AG09309 (cell line): ENCODE measurements around the gene TMEM145.
"Not testable (repeated sequence)": the region's sequence is repeated elsewhere in the genome, so short reads cannot be mapped to it uniquely, and the experiment has no call there.

Source experiments
- DNase-seq: peaks from one replicate; pipeline ENCODE4 v3.0.0-alpha.2; 2010; ENCODE audit warnings: low read depth
- H3K4me3 ChIP-seq: 2 replicates; pipeline ENCODE4 v1.5.1; 2011; ENCODE audit warnings: mild to moderate bottlenecking, low read depth, low read length, moderate library complexity; ENCODE audit not compliant: control insufficient read depth
- CTCF ChIP-seq: IDR thresholded peaks from 2 replicates; pipeline ENCODE4 v1.5.1; 2011; ENCODE audit warnings: mild to moderate bottlenecking, low read depth, low read length, inconsistent platforms; ENCODE audit not compliant: insufficient read depth, control insufficient read depth; ENCODE audit errors: missing control alignments

TMEM145 gene

GRCh38 chr19:42332059-42332458 lies 18.9 kb downstream of the TMEM145 start:
- no peak for DNase-seq
- no peak for TF ChIP-seq CTCF

GRCh38 chr19:42333018-42333417 lies 19.9 kb downstream of the TMEM145 start:
- no peak overlapping the region for H3K4me3 ChIP-seq
- no peak for DNase-seq
- no peak for TF ChIP-seq CTCF

More at GRCh38 chr19:42332059-42332458, 18.9 kb downstream of the TMEM145 start:
- H3K4me3 ChIP-seq: no peak overlapping the region

GRCh38 chr19:42333975-42334696 lies 21.0 kb downstream of the TMEM145 start:
- TF ChIP-seq CTCF: no peak
- H3K4me3 ChIP-seq: no peak overlapping the region
- no peak for DNase-seq

- DNase-seq: no peak
- TF ChIP-seq CTCF: no peak
Measured at GRCh38 chr19:42334697-42335373, 21.7 kb downstream of the TMEM145 start.

GRCh38 chr19:42335374-42335936 lies 22.3 kb downstream of the TMEM145 start:
- DNase-seq: no peak
- H3K4me3 ChIP-seq: no peak overlapping the region
- TF ChIP-seq CTCF: no peak

More at GRCh38 chr19:42334697-42335373, 21.7 kb downstream of the TMEM145 start:
- H3K4me3 ChIP-seq: no peak overlapping the region

GRCh38 chr19:42335971-42336370 lies 22.9 kb downstream of the TMEM145 start:
- TF ChIP-seq CTCF: no peak
- DNase-seq: no peak
- H3K4me3 ChIP-seq: no peak overlapping the region

GRCh38 chr19:42339126-42339860 lies 26.2 kb downstream of the TMEM145 start:
- DNase-seq, H3K4me3 ChIP-seq: not testable (repeated sequence)

GRCh38 chr19:42339922-42340321 lies 26.8 kb downstream of the TMEM145 start:
- not testable (repeated sequence) for DNase-seq, H3K4me3 ChIP-seq
